GM19463 (cell line): ENCODE results near the gene PNMA5.
A peak's percentile ranks its signal among the peaks of the same experiment; 100 is the strongest.

Experiments used
- ATAC-seq: cut with Tn5 transposase; IDR thresholded peaks from one replicate; pipeline ENCODE4 v1.9.1; 2021; ENCODE audit warnings: mild to moderate bottlenecking, moderate library complexity; ENCODE audit not compliant: unreplicated experiment

The PNMA5 gene

GRCh38 chrX:152959626-152960025 is 34.3 kb downstream of the PNMA5 start:
- no peak for ATAC-seq

- peak; percentile 97 for ATAC-seq
These were observed 35.1 kb downstream of the PNMA5 start for GRCh38 chrX:152958524-152959465.

GRCh38 chrX:152958047-152958446 is 35.9 kb downstream of the PNMA5 start:
- no peak for ATAC-seq

- ATAC-seq = no peak
These were observed 43.1 kb downstream of the PNMA5 start for GRCh38 chrX:152950786-152951185.

GRCh38 chrX:152949114-152949513 is 44.8 kb downstream of the PNMA5 start:
- ATAC-seq = no peak

GRCh38 chrX:152946681-152947080 is 47.2 kb downstream of the PNMA5 start:
- ATAC-seq = no peak

- no peak for ATAC-seq
These were observed 48.6 kb downstream of the PNMA5 start for GRCh38 chrX:152945021-152945979.

- ATAC-seq = no peak
These were observed 50.1 kb downstream of the PNMA5 start for GRCh38 chrX:152943826-152944225.

GRCh38 chrX:152942077-152942442 is 51.9 kb downstream of the PNMA5 start:
- no peak for ATAC-seq

- ATAC-seq = peak; percentile 89
These were observed 52.4 kb downstream of the PNMA5 start for GRCh38 chrX:152941328-152942076.
